HepG2 (cell line): ENCODE data around the gene TUBG2. TPM values are rescaled to one million over a fixed set of nuclear protein-coding genes. Genes with fewer than 3 reads are reported as not detected.
A peak's percentile ranks its signal among the peaks of the same experiment; 100 is the strongest.

Source experiments
- DR1 ChIP-seq: sonication (generic); formaldehyde crosslinking; IDR thresholded peaks from 2 replicates; pipeline ENCODE4 v1.8.0; 2021; ENCODE audit warnings: mild to moderate bottlenecking, missing genetic modification reagents, inconsistent platforms
- ELF1 ChIP-seq: sonication (generic); formaldehyde crosslinking; IDR thresholded peaks from 2 replicates; pipeline ENCODE4 v1.4.0; 2020; ENCODE audit warnings: missing genetic modification reagents
- FUBP1 ChIP-seq: sonication (generic); formaldehyde crosslinking; IDR thresholded peaks from 2 replicates; pipeline ENCODE4 v1.5.1; 2020; ENCODE audit warnings: missing genetic modification reagents, mild to moderate bottlenecking, borderline replicate concordance
- GTF3A ChIP-seq: sonication (generic); formaldehyde crosslinking; conservative IDR thresholded peaks from 2 replicates; pipeline ENCODE4 v1.4.0; 2020; ENCODE audit warnings: mild to moderate bottlenecking, missing genetic modification reagents
- MAX ChIP-seq: IDR thresholded peaks from 2 replicates; pipeline ENCODE4 v1.6.1; 2012; ENCODE audit warnings: inconsistent platforms
- MEIS2 ChIP-seq: sonication (generic); formaldehyde crosslinking; IDR thresholded peaks from 2 replicates; pipeline ENCODE4 v1.9.0; 2021; ENCODE audit warnings: mild to moderate bottlenecking, missing genetic modification reagents
- NFE2L2 ChIP-seq: fragments of 150-350 bp; IDR thresholded peaks from 2 replicates; pipeline ENCODE4 v1.6.1; 2014; ENCODE audit warnings: low read length
- NFKB2 ChIP-seq: sonication (generic); formaldehyde crosslinking; IDR thresholded peaks from 2 replicates; pipeline ENCODE4 v1.4.0; 2020; ENCODE audit warnings: missing genetic modification reagents, borderline replicate concordance
- REL ChIP-seq: sonication (generic); formaldehyde crosslinking; conservative IDR thresholded peaks from 2 replicates; pipeline ENCODE4 v1.8.0; 2022; ENCODE audit warnings: mild to moderate bottlenecking, missing genetic modification reagents, moderate library complexity
- TCF12 ChIP-seq, 2 experiments: fragments of 450-650 bp in 1 of 2; sonication (generic) in 1 of 2; formaldehyde crosslinking in 1 of 2; IDR thresholded peaks; 2 replicates each; pipeline versions ENCODE4 v1.6.1 to v1.8.0; 2017 to 2022; ENCODE audit warnings: antibody characterized with exemption in 1 of 2, mild to moderate bottlenecking in 1 of 2, missing genetic modification reagents in 1 of 2, moderate library complexity in 1 of 2
- TP53 ChIP-seq: sonication (generic); formaldehyde crosslinking; conservative IDR thresholded peaks from 2 replicates; pipeline ENCODE4 v1.4.0; 2020; ENCODE audit warnings: missing genetic modification reagents
- ZMAT3 ChIP-seq: sonication (generic); formaldehyde crosslinking; conservative IDR thresholded peaks from 2 replicates; pipeline ENCODE4 v1.7.0; 2021; ENCODE audit warnings: missing genetic modification reagents
- ZNF121 ChIP-seq: sonication (generic); formaldehyde crosslinking; IDR thresholded peaks from 2 replicates; pipeline ENCODE4 v1.5.0; 2020; ENCODE audit warnings: mild to moderate bottlenecking, missing genetic modification reagents
- ZNF142 ChIP-seq: sonication (generic); formaldehyde crosslinking; IDR thresholded peaks from 2 replicates; pipeline ENCODE4 v1.4.0; 2020; ENCODE audit warnings: missing genetic modification reagents
- ZNF224 ChIP-seq: sonication (generic); formaldehyde crosslinking; IDR thresholded peaks from 2 replicates; pipeline ENCODE4 v1.5.0; 2020; ENCODE audit warnings: mild to moderate bottlenecking, missing genetic modification reagents
- ZNF230 ChIP-seq: sonication (generic); formaldehyde crosslinking; IDR thresholded peaks from 2 replicates; pipeline ENCODE4 v1.4.0; 2020; ENCODE audit warnings: mild to moderate bottlenecking, missing genetic modification reagents
- ZNF232 ChIP-seq: sonication (generic); formaldehyde crosslinking; IDR thresholded peaks from 2 replicates; pipeline ENCODE4 v1.4.0; 2020; ENCODE audit warnings: missing genetic modification reagents, borderline replicate concordance
- ZNF44 ChIP-seq: sonication (generic); formaldehyde crosslinking; IDR thresholded peaks from 2 replicates; pipeline ENCODE4 v1.5.1; 2020; ENCODE audit warnings: mild to moderate bottlenecking, missing genetic modification reagents
- ZNF547 ChIP-seq: sonication (generic); formaldehyde crosslinking; IDR thresholded peaks from 2 replicates; pipeline ENCODE4 v1.5.1; 2020; ENCODE audit warnings: mild to moderate bottlenecking, missing genetic modification reagents
- ZNF549 ChIP-seq: sonication (generic); formaldehyde crosslinking; IDR thresholded peaks from 2 replicates; pipeline ENCODE4 v1.5.0; 2020; ENCODE audit warnings: missing genetic modification reagents
- ZNF773 ChIP-seq: sonication (generic); formaldehyde crosslinking; IDR thresholded peaks from 2 replicates; pipeline ENCODE4 v1.4.0; 2020; ENCODE audit warnings: missing genetic modification reagents, borderline replicate concordance
- ZSCAN25 ChIP-seq: sonication (generic); formaldehyde crosslinking; IDR thresholded peaks from 2 replicates; pipeline ENCODE4 v1.8.0; 2022; ENCODE audit warnings: mild to moderate bottlenecking, missing genetic modification reagents
- polyA plus RNA-seq, 8 experiments: library from polyadenylated mRNA; depleted of rRNA in 3 of 8; stranded (reverse) in 7 of 8; unstranded in 1 of 8; fragments of >200 nt; fragmentation: Illumina TruSeq in 4 of 8; extraction: Trizol in 4 of 8; gene quantifications; 2 replicates each; pipeline versions ENCODE4 v1.2.1 to v1.2.3, GENCODE V29; 2011 to 2016; ENCODE audit warnings: low read depth in 4 of 8, missing spikeins in 1 of 8, mixed read lengths in 1 of 8; ENCODE audit not compliant: insufficient read depth in 1 of 8
- total RNA-seq, 5 experiments: library from RNA; depleted of rRNA; stranded (reverse); fragments of >200 nt; fragmentation: Illumina TruSeq; extraction: Trizol; gene quantifications; 2 replicates each; pipeline ENCODE4 v1.2.3, GENCODE V29; 2016; ENCODE audit warnings: low read depth in 1 of 5

TUBG2 gene
- total and polyA plus RNA-seq, 2 of the 13 experiments (the other 11 are each of a cell fraction or from before 2014, with no cell fraction given) = 16.0 to 42.3 TPM

GRCh38 chr17:42677921-42678781 is 19.1 kb downstream of the TUBG2 start (continued):
- no peak for TF ChIP-seq NFE2L2
- no peak for TF ChIP-seq ZSCAN25 (CRISPR knock-in tag)
- peak; percentile 31; the same call in 1 of the 2 replicates for TF ChIP-seq ZNF232
- peak; percentile 26; the same call in 1 of the 2 replicates for TF ChIP-seq ZNF224 (CRISPR knock-in tag)
- TF ChIP-seq TCF12 (IDR thresholded peaks at IDR 0.05) = no peak
- no peak for TF ChIP-seq TCF12 (CRISPR knock-in tag; IDR thresholded peaks at IDR 0.05)
- peak; percentile 92 for TF ChIP-seq MAX
- peak; percentile 58; the same call in 1 of the 2 replicates for TF ChIP-seq ELF1 (CRISPR knock-in tag)
- TF ChIP-seq ZNF549 = no peak; the same call in 1 of the 2 replicates
- no peak for TF ChIP-seq ZNF547 (CRISPR knock-in tag)
- TF ChIP-seq ZMAT3 (CRISPR knock-in tag) = no peak; the same call in 1 of the 2 replicates
- TF ChIP-seq DR1 = peak; percentile 50; the same call in 1 of the 2 replicates
- TF ChIP-seq NFKB2 (CRISPR knock-in tag) = peak; percentile 83; the same call in 1 of the 2 replicates
- no peak; the same call in 1 of the 2 replicates for TF ChIP-seq ZNF44 (CRISPR knock-in tag)
- no peak for TF ChIP-seq ZNF230
- TF ChIP-seq FUBP1 (CRISPR knock-in tag) = peak; percentile 68; the same call in 1 of the 2 replicates
- no peak; the same call in 1 of the 2 replicates for TF ChIP-seq ZNF121 (CRISPR knock-in tag)
- TF ChIP-seq ZNF142 (CRISPR knock-in tag) = peak; percentile 80
- no peak for TF ChIP-seq TP53 (CRISPR knock-in tag)
- TF ChIP-seq MEIS2 (CRISPR knock-in tag) = peak; percentile 40; the same call in 1 of the 2 replicates
- no peak; the same call in 1 of the 2 replicates for TF ChIP-seq ZNF773 (CRISPR knock-in tag)
- TF ChIP-seq REL (CRISPR knock-in tag) = no peak
- TF ChIP-seq GTF3A (CRISPR knock-in tag) = no peak
